OCI-M2 (cell line): ENCODE data around the gene ETF1.

Experiments
- DNase-seq: peaks from one replicate; lab custom pipeline; 2025; ENCODE audit not compliant: unreplicated experiment; lab: John Stamatoyannopoulos, UW

The ETF1 gene

GRCh38 chr5:138542956-138543729 is at the start of gene ETF1:
Gene ETF1 (minus strand): TSS chr5:138543236. CDS start chr5:138542918, 318 bp downstream.
- peak; percentile 88 for DNase-seq

- no peak for DNase-seq
Measured at GRCh38 chr5:138588013-138588788, 45.2 kb upstream of the ETF1 start.

DNA sequence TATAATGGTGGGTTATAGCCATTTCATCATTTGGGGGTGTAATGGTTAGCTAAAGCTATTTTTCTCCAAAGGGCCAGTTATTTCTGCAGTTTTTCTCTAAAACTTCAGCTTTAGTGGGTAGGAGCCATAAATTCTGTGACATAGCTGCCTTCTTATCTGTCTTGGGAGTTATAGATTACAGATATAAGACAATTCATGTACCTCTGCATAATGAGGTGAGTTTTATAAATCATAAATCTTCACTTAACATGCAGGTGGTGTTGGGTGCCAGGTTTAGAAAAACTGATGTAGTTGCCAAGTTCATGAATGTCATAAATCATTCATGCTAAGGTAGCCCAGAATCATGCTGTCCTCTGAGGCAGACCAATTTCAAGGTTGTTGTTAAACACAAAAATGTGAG is 42.1 kb upstream of the ETF1 start:
- no peak for DNase-seq

GRCh38 chr5:138583984-138584637 is 41.1 kb upstream of the ETF1 start:
- DNase-seq, result no peak

DNA sequence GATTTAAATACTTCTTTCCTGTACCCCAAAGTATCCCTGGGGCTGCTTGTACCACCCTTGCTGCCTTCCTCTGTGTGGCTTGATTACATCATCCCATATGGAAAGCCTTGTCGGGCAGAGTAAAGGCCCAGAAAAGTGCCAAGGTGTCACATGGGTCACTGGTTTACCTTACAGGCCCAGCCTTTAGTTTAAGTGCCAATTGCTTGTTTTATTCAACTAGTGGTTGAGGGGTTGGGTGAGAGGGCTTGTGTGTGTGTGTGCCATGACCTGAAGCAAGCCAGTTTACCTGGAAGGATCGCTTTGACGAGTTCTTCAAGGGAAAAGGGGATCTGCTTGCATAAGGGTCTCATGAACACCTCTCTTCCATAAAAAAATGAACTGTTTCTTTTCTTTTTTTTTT is 39.9 kb upstream of the ETF1 start:
- DNase-seq, result no peak

GRCh38 chr5:138580777-138581176 is 37.7 kb upstream of the ETF1 start:
- no peak for DNase-seq

DNA sequence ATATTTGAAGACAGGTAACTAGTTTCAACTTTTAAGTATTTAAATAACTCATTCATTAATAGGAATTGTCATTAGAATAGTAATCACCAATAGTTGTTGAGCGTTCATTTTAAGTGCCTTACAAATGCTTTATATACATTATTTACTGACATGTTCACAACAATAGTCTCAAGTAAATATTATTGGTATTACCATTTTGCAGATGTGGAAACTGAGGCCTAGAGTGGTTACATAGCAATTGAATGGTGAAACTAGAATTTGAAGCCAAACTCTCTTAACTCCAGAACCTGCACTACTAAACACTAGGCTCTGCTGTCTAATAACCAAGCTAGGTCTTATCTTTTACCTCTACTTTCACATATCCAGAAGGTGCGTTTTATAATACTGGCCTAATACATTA is 37.0 kb upstream of the ETF1 start:
- DNase-seq, result no peak

DNA sequence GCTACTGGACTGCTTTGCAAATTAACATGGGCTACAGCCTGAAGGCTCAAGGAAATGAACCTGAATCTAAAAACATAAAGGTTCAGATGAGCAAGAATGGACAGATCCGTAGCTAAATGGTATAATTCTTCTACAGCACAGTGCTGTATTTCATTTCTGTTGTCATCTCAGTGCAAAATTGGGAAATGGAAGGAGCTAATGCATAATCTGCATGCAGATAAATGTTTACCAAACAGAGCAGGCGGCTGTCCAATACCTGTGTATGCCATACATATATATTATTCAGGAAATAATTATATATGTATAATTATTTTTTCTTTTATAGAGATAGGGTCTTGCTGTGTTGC is 36.5 kb upstream of the ETF1 start:
- DNase-seq, result no peak

DNA sequence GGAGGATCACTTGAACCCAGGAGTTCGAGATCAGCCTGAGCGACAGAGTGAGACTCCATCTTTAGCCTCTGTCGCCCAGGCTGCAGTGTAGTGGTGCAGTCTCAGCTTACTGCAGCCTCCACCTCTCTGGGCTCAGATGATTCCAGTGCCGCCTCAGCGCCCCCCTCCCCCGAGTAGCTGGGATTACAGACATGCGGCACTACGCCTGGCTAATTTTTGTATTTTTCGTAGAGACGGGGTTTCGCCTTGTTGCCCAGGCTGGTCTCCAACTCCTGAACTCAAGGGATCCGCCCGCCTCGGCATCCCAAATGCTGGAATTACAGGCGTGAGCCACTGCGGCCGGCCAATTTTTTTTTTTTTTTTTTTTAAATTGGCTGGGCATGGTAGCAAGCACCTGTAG is 34.4 kb upstream of the ETF1 start:
- DNase-seq, result no peak

GRCh38 chr5:138575194-138576015 is 32.4 kb upstream of the ETF1 start, which contains the start of gene HSPA9:
Gene HSPA9 (minus strand): TSS chr5:138575401. CDS start chr5:138575318, 83 bp downstream.
- peak; percentile 85 for DNase-seq

- DNase-seq, result no peak
Measured at GRCh38 chr5:138574744-138575193, 31.7 kb upstream of the ETF1 start.

GRCh38 chr5:138573949-138574670 is 31.1 kb upstream of the ETF1 start:
- DNase-seq, result no peak

- no peak for DNase-seq
Measured at GRCh38 chr5:138573223-138573622, 30.2 kb upstream of the ETF1 start.

GRCh38 chr5:138570871-138571270 is 27.8 kb upstream of the ETF1 start:
- DNase-seq, result no peak

- no peak for DNase-seq
Measured at GRCh38 chr5:138569782-138570181, 26.7 kb upstream of the ETF1 start.

GRCh38 chr5:138568061-138568824 is 25.2 kb upstream of the ETF1 start:
- no peak for DNase-seq

DNA sequence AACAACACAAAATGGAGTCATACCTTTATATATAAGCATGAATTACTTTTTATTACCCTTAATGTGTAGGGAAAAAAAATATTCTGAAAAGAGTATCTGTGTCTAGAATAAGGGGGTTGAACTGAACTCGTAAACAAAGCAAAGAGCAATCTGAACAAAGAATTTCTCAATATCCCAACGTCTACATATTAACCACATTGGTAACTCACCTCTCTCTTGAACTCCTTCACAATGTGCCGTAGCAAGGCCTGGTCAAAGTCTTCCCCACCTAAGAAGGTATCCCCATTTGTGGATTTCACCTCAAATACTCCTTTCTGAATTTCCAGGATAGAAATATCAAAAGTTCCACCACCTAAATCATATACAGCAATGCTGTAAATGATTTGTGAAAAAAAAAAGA is 23.8 kb upstream of the ETF1 start:
- no peak for DNase-seq

- DNase-seq, result no peak
Measured at GRCh38 chr5:138565100-138565821, 22.2 kb upstream of the ETF1 start.

GRCh38 chr5:138564242-138564641 is 21.2 kb upstream of the ETF1 start:
- DNase-seq, result no peak
